MG63 (cell line): ENCODE results near the gene SERPINB12. TPM values are rescaled to one million over a fixed set of nuclear protein-coding genes. Genes with fewer than 3 reads are reported as not detected.

Experiments
- DNase-seq: peaks from one replicate; pipeline ENCODE4 v3.0.0-alpha.2; 2020
- H3K27me3 ChIP-seq: fragments of 250-450 bp; sonication (Bioruptor Pico); 2 replicates; pipeline ENCODE4 v1.5.1; 2020; ENCODE audit warnings: mild to moderate bottlenecking, moderate library complexity
- H3K36me3 ChIP-seq: fragments of 250-450 bp; sonication (Bioruptor Pico); 2 replicates; pipeline ENCODE4 v1.5.1; 2020; ENCODE audit warnings: mild to moderate bottlenecking, moderate library complexity
- H3K4me3 ChIP-seq: fragments of 250-450 bp; sonication (Bioruptor Pico); 2 replicates; pipeline ENCODE4 v1.5.1; 2020; ENCODE audit warnings: mild to moderate bottlenecking, moderate library complexity
- H3K9me3 ChIP-seq: fragments of 250-450 bp; sonication (Bioruptor Pico); 2 replicates; pipeline ENCODE4 v1.5.1; 2020; ENCODE audit warnings: mild to moderate bottlenecking, moderate library complexity
- total RNA-seq: library from RNA; depleted of rRNA; stranded (reverse); fragments of >200 nt; shearing (Covaris generic); gene quantifications from 2 replicates; pipeline ENCODE4 v1.2.3, GENCODE V29; 2014; ENCODE audit warnings: low replicate concordance

The SERPINB12 gene
- total RNA-seq, 1 experiment from 2014 or later = not detected

DNA sequence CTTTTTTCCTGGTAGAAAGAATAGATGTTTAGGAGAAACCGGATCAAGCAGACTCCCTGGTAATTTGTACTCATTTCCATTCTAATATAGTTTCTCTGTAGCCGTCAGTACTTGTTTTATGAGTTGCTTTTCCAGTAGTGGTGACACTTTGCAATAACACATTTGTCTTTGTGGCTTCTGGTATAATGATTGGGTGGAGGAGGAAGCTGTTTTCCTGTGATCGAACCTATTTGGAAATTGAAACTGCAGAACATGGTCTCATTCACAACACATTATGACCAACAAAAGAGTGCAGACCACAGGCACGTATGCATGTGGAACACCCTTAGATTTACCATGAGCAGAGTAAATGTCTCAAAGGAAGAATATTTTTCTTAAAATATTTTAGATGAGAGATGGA lies 7.6 kb upstream of the SERPINB12 start:
- Histone ChIP-seq H3K4me3 (no peak overlapping the region), H3K36me3 (no peaks in the 10 kb centered on the region), H3K9me3 (no peaks in the 10 kb centered on the region), H3K27me3 (no peaks in the 10 kb centered on the region)
- no peak for DNase-seq

DNA sequence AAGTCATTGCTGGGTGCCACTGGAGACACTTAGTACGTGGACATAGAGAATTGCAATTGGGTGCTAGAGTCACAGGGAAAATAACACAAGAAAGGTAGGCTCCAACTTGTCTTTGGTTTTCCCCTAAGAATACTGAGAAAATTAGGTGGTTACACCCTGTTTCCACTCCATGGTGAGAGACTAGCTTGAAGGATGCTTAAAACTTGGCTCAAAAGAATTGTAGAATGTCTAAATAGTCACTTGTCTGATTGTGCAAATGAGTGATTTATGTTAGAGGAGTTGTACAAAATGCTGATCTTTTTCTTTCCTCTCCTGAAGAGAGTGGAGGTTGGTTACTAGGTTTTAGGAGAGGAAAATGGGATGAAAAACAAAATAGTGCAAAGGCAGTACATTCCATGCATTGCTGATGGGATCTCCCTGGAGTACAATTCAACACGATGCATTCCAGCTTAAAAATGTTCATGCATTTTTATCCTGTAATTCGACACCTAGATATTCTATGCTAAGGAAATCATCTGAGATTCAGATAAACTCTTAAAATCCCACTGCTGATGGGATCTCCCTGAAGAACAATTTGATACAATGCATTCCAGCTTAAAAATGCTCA lies 2.2 kb upstream of the SERPINB12 start:
- Histone ChIP-seq H3K4me3 (no peak overlapping the region), H3K27me3 (no peaks in the 10 kb centered on the region), H3K36me3 (no peaks in the 10 kb centered on the region), H3K9me3 (no peaks in the 10 kb centered on the region)
- DNase-seq = no peak

DNA sequence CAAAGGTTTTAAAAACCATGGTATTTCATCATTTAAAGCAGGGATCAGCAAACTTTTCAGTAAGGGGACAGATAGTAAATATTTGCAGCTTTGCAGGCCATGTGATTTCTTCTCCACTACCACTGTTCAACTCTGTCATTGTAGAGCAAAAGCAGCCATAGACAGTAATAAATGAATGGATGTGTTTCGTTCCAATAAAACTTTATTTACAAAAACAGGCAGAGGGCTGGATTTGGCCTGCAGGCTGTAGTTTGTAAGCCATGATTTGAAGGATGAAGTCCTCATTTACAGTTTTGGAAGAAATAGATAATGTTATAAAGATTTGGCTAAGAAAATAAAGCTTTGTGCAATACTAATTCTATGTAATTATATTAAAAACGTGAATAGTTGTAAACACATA lies 1.8 kb downstream of the SERPINB12 start:
- Histone ChIP-seq H3K36me3 (no peaks in the 10 kb centered on the region), H3K27me3 (no peaks in the 10 kb centered on the region), H3K4me3 (no peak overlapping the region), H3K9me3 (no peaks in the 10 kb centered on the region)
- DNase-seq = no peak

DNA sequence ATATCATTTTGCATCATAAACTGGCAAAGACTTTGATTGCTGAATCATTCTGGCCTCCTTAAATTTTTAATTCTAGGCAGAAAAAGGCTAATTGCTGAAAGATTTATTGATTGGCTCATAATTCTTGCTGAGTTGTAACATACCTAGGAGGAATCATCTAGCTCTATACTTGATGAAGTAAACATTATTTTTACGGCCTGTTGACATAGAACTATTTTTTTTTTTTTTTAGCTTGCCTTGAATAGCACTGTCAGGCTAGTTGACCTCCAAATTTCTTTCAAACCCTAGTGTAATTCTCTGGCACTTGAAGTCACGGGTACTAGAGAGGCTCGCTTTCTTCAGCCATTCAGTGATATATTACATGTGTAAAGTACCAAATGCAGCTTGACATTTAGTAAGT lies 2.8 kb downstream of the SERPINB12 start:
- no peaks in the 10 kb centered on the region for H3K9me3 ChIP-seq
- no peak for DNase-seq

DNA sequence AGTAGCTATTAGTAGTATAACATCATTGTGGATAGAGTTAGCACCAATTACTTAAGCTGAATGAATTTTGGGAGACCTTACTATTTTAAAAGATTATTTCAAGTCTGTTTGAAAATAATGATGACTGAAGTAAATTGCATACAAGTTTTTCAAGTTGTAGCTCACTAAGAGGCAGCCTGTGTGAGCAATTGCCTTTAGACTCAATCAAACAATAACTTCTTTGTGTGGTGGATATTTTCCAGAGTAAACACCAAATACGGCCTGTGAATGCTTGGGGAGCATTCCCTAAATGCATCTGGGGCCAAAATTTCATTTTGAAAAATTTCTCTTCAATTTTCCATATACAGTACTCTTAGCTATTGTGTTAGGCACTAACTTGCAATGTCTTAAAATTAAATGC lies 7.9 kb downstream of the SERPINB12 start:
- Histone ChIP-seq H3K9me3 (no peaks in the 10 kb centered on the region), H3K36me3 (no peaks in the 10 kb centered on the region), H3K4me3 (no peak overlapping the region), H3K27me3 (no peaks in the 10 kb centered on the region)
- DNase-seq = no peak

More for the DNA sequence above, 2.8 kb downstream of the SERPINB12 start:
- H3K4me3 ChIP-seq = no peak overlapping the region
- no peaks in the 10 kb centered on the region for H3K36me3 ChIP-seq
- no peaks in the 10 kb centered on the region for H3K27me3 ChIP-seq

DNA sequence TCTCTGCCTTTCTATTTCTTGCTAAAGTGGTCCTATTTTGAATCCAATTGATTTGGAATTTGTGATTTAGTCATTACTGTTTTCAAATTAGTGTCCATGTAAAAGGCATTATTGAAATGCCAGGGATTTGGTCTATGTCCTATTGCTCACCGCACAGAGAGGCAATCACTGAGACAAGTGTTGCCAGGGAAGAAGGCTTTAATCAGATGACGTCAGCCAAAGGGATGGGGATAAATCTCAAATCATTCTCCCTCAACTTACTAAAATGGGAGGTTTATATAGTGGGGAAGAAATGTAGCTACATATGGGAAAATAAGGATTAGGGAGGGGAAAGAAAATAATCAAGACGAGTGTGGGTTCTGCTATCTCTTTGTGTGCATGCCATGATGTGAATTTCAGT lies 9.6 kb downstream of the SERPINB12 start:
- H3K4me3 ChIP-seq = no peak overlapping the region
- H3K27me3 ChIP-seq = no peaks in the 10 kb centered on the region
- H3K9me3 ChIP-seq = no peaks in the 10 kb centered on the region
- no peaks in the 10 kb centered on the region for H3K36me3 ChIP-seq
- DNase-seq = no peak

DNA sequence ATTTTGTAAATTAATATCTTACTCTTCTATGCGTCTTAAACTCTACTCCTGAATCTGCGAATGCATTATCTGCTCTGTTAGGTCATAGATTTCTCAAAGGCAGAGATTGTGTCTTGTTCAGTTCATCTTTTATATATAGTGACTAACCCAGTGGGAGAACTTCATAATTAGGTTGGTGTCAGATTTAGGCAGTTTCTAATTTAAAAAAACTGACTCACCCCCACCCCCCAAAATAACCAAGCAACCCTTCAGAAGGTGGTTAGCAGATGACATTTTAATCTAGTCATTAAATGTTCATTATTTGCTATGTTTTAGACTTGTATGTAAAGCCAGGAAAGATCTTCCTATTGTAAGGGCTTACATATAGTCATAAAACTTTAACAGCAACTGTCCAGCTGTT lies 10.4 kb downstream of the SERPINB12 start:
- Histone ChIP-seq H3K27me3 (no peaks in the 10 kb centered on the region), H3K36me3 (no peaks in the 10 kb centered on the region), H3K4me3 (no peak overlapping the region), H3K9me3 (no peaks in the 10 kb centered on the region)
- no peak for DNase-seq

DNA sequence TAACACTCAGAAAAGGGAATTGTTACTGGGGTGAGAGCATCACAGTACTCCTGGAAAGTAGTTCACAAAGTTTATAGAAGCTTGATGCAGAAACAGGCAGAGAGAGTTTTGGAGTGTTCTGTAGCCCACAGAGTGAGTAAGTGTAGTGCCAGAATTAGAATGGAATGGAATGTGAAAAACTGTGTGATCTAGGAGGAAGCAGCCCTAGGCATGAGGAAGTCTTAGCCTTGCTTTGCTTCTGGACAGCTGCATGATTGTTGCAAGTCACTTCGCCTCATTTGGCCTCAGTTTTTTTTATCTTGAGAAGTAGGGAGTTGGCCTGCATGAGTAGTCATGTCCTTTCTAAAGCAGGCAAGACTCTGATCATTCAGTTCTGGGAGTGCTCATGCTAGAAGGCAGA lies 10.9 kb downstream of the SERPINB12 start:
- no peaks in the 10 kb centered on the region for H3K27me3 ChIP-seq
- no peaks in the 10 kb centered on the region for H3K9me3 ChIP-seq
- DNase-seq = peak; percentile 22
- H3K36me3 ChIP-seq = no peaks in the 10 kb centered on the region
- no peak overlapping the region for H3K4me3 ChIP-seq

DNA sequence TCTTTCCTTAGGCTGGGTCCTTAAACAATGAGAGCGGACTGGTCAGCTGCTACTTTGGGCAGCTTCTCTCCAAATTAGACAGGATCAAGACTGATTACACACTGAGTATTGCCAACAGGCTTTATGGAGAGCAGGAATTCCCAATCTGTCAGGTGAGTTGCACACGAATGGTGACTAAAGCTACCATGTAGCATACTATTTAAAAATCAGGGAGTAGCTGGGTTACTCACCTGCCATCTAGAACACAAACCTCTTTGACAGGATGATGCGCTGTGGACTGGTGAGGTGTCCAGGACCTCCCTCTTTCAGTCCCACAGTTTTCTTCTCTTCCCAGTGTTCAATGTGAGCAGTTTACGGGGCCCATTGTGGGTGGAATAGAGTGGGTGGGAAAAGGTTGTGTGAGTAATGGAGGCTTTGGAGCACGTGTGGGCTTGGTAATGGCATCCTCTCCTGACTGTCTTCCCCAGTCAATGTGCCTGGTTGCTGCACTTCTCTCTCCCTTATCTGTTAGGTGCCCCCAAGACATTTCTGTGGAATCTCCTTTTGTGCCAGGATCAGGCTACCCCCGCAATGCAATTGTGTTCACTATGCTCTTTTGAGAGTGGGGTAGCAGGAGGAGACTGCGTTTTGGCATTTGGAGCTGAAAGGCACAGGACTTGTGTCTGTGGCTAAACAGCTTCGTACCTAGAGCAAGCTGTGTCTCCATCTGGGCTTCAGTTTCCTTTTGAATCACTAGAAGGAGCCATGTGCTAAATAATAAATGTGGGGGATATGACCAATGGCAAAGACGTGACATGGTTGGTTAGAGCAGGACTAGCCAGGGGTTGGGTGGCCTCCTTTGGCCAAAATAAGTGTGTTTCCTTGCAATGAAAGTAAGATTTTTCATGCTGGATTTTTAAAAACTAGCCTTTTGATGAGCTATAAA lies 17.7 kb downstream of the SERPINB12 start:
- H3K27me3 ChIP-seq = no peaks in the 10 kb centered on the region
- H3K9me3 ChIP-seq = no peaks in the 10 kb centered on the region
- no peaks in the 10 kb centered on the region for H3K36me3 ChIP-seq
- no peak overlapping the region for H3K4me3 ChIP-seq
- no peak for DNase-seq

DNA sequence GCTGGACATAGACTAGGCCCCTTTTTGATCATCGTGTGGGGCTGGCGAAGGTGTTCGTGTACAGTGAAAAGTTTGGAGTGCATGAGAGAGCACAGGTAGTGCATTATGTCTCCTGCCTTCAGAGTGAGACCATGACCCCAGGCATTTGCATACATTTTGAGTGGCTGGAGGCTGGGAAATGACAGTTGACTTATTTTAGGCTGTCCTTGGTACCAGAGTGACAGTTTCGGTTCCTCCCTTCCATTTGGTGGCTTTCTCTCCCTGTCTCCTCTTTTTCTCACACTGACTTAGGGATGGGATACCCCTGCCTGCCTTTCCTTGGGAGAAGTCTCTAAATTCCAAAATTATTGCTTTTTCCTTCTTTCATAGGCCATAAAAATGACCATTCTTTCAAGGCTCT lies 20.1 kb downstream of the SERPINB12 start:
- Histone ChIP-seq H3K9me3 (no peaks in the 10 kb centered on the region), H3K36me3 (no peaks in the 10 kb centered on the region), H3K4me3 (no peak overlapping the region), H3K27me3 (no peaks in the 10 kb centered on the region)
- no peak for DNase-seq

DNA sequence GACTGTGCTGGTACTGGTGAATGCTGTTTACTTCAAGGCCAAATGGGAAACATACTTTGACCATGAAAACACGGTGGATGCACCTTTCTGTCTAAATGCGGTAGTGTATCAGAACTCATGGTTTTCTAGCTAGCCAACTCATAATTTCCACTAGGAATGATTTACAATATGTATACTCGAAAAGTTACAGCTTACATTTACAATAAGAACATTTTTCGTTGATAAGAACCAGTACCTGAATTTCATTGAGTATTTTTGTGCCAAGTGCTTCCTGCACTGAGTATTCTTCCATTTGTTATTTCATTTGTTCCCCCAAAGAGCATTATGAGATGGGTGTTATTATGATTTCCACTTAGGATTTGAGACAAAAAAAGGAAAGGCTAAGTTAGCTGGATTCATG lies 21.9 kb downstream of the SERPINB12 start:
- no peaks in the 10 kb centered on the region for H3K27me3 ChIP-seq
- H3K4me3 ChIP-seq = no peak overlapping the region
- no peak for DNase-seq
- no peaks in the 10 kb centered on the region for H3K9me3 ChIP-seq
- no peaks in the 10 kb centered on the region for H3K36me3 ChIP-seq

DNA sequence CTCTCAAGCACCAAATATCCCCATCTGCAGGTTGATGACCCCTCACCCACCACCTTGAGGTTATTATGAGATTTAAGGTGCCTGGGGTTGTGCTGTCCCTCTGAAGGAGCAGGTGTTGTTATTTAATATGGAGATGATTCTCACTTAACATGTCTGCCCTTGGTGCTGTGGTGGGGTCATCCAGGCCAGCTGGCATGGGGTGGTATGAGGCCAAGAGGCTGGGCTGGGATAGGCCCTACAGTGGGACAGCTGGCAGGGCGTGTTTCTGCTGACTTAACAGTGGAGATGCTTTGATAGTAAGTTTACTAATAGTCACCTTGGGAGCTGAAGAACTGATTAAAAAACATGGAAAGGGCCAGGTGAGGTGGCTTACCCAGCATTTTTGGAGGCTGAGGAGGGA lies 22.4 kb downstream of the SERPINB12 start:
- no peak overlapping the region for H3K4me3 ChIP-seq
- H3K27me3 ChIP-seq = no peaks in the 10 kb centered on the region
- H3K9me3 ChIP-seq = no peaks in the 10 kb centered on the region
- DNase-seq = no peak
- H3K36me3 ChIP-seq = no peaks in the 10 kb centered on the region

DNA sequence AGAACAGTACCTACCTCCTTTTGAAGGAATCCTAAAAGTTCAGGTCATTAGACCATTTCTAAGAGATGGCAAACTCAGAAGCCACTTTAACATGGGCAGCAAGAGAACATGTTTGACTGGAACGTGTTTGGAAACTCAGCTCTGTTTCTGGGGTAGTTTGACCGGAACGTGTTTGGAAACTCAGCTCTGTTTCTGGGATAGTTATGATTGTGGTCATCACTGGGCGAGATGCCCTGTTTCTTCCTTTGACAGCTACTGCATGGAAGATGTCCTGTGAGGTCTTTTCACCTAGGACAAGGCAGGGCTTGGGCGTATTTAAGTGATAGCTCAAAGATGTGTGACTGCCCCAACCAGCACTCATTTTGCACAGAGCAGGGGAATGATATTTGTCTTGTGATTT lies 25.1 kb downstream of the SERPINB12 start:
- no peaks in the 10 kb centered on the region for H3K9me3 ChIP-seq
- H3K4me3 ChIP-seq = no peak overlapping the region
- DNase-seq = no peak
- peaks cover 5% of the 10 kb centered on the region for H3K27me3 ChIP-seq
- H3K36me3 ChIP-seq = no peaks in the 10 kb centered on the region

DNA sequence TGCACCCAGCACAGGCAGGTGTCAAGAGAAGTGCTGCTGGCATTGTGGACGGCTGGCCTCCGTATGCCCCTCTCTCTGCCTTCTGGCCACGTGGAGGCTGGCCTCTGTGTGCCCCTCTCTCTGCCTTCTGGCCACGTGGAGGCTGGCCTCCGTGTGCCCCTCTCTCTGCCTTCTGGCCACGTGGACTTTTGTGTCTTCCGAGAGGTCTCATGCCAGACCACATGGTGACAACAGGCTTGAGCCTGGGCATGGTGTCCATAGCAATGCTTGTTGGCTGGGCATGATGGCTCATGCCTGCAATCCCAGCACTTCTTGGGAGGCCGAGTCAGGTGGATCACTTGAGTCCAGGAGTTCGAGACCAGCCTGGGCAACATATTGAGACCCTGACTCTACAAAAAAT lies 25.7 kb downstream of the SERPINB12 start:
- H3K27me3 ChIP-seq = peaks cover 5% of the 10 kb centered on the region
- DNase-seq = no peak
- no peaks in the 10 kb centered on the region for H3K9me3 ChIP-seq
- H3K4me3 ChIP-seq = no peak overlapping the region
- H3K36me3 ChIP-seq = no peaks in the 10 kb centered on the region

DNA sequence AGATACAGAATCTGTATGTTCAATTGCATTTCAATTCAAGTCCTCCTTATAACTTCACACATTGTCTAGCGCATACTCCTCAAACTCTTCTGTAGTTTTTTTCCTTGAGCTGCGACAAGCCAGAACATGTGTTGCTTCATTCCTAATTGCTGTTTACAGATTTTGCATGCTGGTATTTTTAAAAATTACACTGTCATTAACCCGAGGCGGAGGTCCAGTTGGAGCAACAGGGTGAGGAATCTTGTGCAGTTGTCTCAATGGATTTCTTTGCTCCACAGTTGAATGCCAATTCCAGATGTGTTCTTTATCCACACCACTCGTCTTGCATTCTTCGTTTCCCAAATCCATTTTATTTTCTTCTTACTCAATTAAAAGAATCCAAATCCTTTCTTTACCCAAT lies 28.6 kb downstream of the SERPINB12 start:
- no peak for DNase-seq
- Histone ChIP-seq H3K9me3 (no peaks in the 10 kb centered on the region), H3K27me3 (peaks cover 5% of the 10 kb centered on the region), H3K36me3 (no peaks in the 10 kb centered on the region), H3K4me3 (no peak overlapping the region)

DNA sequence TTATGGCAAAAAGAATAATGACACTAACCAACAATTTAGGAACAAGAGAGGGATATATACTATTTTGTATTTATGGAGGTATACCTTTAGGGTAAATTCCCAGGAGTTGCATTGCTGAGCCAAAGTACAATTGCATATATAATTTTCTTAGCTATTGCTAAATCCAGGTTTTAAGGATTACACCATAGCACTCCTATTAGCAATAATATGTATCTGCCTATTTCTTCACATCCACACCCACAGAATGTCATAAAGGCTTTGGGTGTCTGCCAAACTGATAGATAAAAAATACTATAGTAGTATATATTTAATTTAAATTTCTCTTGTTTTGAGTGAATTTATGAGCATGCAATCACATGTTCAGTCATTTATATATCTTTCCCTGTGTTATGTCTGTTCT lies 33.5 kb downstream of the SERPINB12 start:
- H3K4me3 ChIP-seq = no peak overlapping the region
- H3K27me3 ChIP-seq = no peaks in the 10 kb centered on the region
- DNase-seq = no peak
- no peaks in the 10 kb centered on the region for H3K9me3 ChIP-seq
- no peaks in the 10 kb centered on the region for H3K36me3 ChIP-seq

DNA sequence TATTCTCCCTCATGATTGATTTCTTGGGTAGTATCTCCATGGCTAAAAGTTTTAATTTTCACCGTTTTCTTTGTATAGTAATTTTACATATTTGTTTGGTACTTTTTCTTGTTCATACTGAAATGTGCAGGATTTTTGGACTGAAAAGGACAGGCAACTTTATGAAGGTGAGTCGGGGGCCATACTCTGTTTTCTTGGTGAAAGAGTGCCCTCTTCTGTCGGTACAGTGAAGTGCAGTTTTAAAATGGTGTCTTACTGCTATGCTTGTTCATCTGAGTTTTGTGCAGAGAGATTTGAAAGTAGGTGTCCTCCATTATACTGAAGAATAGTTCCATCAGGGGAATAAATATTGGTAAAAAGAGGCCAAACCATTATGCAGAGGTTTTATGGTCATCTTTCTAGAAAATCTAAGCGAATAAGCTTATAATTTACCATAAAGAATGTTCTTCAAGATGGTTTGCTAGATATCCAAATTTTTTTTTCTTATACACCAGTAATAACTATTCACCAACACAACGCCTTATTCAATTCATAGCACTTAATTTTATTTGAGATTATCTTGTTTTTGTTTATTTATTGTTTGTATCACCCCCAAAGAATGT lies 36.3 kb downstream of the SERPINB12 start:
- no peaks in the 10 kb centered on the region for H3K36me3 ChIP-seq
- no peaks in the 10 kb centered on the region for H3K9me3 ChIP-seq
- no peaks in the 10 kb centered on the region for H3K27me3 ChIP-seq
- DNase-seq = no peak
- no peak overlapping the region for H3K4me3 ChIP-seq

DNA sequence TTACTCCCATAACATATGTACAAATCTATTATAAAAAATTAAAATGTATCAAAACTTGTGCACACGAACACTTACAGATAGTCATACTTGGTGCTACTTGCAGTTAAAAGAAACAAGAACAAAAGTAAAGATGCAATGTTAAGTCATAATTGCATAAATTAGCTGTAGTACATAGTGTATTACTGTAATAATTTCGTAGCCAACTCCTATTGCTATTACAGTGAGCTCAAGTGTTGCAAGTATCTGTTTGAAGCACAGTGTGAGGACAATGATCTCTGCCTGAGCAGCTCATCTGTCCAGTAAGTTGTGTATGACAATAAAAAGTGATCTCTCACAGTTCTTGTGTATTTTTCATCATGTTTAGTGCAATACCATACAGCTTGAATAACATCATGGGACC lies 37.4 kb downstream of the SERPINB12 start:
- DNase-seq = no peak
- Histone ChIP-seq H3K4me3 (no peak overlapping the region), H3K9me3 (no peaks in the 10 kb centered on the region), H3K36me3 (no peaks in the 10 kb centered on the region), H3K27me3 (no peaks in the 10 kb centered on the region)
